ENCODE results near the gene HIVEP3. TPM values are rescaled to one million over a fixed set of nuclear protein-coding genes. Genes with fewer than 3 reads are reported as not detected.

The HIVEP3 gene
- 2.4 TPM in 2 replicates for total RNA-seq

GRCh38 chr1:41918450-41919043, at the start of gene HIVEP3:
TSS of gene HIVEP3 (minus strand) at chr1:41918922.

DNA sequence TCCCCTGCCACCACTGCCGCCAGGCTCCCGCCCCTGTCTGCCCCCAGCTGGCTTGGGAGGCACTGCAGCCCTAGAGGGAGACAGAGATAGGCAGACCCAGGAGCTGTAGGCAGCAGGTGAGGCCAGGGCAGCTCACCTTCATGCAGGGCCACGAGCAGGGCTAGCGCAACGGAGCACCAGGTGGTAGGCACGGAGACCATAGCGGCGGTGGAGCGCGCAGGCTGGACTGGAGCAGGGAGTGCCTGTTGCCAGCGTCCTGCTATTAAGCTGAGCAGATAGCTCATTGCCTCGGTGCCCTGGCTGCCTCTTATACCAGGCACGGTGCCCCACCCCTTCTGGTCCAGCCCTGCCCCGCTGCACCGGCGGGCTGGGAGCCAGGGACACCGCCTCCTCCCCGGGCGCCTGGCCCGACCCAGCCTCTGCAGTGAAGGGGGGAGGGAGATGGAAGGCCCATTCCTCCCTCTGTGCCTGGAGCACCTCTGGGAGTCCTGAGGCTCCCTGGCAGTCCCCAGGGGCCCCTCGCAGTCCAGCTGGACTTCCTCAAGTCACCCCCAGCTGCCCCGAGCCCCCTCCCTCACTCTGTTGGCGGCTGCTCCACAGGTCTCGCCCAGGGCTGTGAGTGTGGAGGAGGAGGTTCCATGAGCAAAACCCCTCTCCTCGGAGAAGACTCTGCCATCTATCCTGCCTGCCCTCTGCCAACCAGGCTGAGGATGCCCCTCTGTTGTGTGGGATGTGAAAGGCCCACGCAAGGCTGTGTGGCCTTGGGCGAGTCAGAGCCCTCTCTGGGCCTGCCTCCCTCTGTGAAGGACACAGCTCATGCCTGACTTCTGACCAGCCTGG, 434.1 kb downstream of the HIVEP3 start, which contains the start of gene EDN2:
TSS of gene EDN2 (minus strand) at position 282 of the 840 bp plus-strand sequence. CDS start at position 200, 82 bp downstream.

Small RNAs within 50 kb of the gene (small RNA-seq; reads per million reads assigned to genes)
- gene RNA5SP45: not detected

Other genes with a start within 250 kb of the HIVEP3 start
- gene GUCA2B, start 234.5 kb upstream of the HIVEP3 start, total RNA-seq: not detected in 2 replicates
- not detected in 2 replicates for gene GUCA2A, start 245.8 kb upstream of the HIVEP3 start, total RNA-seq

All from hair follicle dermal papilla cell (primary cell).